ENCODE measurements around the gene HMCN2.

Gene HMCN2

DNA sequence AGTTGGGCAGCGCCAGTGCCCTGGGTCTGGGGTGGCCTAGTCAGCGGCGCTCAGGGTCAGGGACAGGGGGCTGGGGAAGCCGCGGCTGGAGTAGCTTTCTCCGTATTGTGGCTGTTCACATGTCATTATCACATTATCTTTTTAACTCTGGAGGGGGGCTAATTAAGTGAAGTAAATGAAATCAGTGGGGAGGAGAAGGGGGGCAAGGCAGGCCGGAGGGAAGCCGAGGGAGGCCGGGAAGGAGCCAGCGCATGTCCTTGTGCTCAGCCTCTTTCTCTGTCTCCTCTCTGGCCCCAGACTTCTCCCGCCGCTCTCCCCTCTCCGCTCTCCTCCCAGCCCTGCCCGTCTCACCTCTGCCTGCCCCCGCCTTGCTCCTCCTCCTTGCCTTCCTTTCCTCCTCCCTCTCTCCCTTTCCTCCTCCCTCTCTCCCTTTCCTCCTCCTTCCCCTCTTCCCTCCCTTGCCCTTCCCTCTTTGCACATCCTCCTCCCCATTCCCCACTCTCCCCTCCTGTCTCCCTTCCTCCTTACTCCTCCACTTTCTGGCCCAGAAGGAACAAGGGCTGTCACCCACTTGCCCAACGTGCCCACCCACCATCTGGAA is 217.9 kb downstream of the HMCN2 start:
- no peak overlapping the region for H3K4me3 ChIP-seq (ENCODE audit: low read depth, low read length)
- TF ChIP-seq, protein P1, sequence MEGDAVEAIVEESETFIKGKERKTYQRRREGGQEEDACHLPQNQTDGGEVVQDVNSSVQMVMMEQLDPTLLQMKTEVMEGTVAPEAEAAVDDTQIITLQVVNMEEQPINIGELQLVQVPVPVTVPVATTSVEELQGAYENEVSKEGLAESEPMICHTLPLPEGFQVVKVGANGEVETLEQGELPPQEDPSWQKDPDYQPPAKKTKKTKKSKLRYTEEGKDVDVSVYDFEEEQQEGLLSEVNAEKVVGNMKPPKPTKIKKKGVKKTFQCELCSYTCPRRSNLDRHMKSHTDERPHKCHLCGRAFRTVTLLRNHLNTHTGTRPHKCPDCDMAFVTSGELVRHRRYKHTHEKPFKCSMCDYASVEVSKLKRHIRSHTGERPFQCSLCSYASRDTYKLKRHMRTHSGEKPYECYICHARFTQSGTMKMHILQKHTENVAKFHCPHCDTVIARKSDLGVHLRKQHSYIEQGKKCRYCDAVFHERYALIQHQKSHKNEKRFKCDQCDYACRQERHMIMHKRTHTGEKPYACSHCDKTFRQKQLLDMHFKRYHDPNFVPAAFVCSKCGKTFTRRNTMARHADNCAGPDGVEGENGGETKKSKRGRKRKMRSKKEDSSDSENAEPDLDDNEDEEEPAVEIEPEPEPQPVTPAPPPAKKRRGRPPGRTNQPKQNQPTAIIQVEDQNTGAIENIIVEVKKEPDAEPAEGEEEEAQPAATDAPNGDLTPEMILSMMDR (IDR thresholded peaks at IDR 0.05; ENCODE audit: low read depth, low read length, missing control alignments) = no peak
- no peak for DNase-seq (ENCODE audit: low read depth)
